GM23338 (cell line): ENCODE data around the gene STAC. TPM values are rescaled to one million over a fixed set of nuclear protein-coding genes. Genes with fewer than 3 reads are reported as not detected.

Experiments
- ATAC-seq: fragments of 200-7000 bp; cut with Tn5 transposase; 3 replicates; pipeline ENCODE4 v1.9.1; 2020
- DNase-seq: peaks from one replicate; pipeline ENCODE4 v3.0.0-alpha.2; 2015; ENCODE audit warnings: low spot score
- H2AFZ ChIP-seq: fragments of 200-600 bp; sonication (generic); 2 replicates; pipeline ENCODE4 v1.8.0; 2016; ENCODE audit warnings: antibody characterized with exemption, mild to moderate bottlenecking, moderate library complexity
- H3F3A ChIP-seq: fragments of 200-600 bp; sonication (generic); replicated peaks from 2 replicates; pipeline ENCODE4 v1.8.0; 2017; ENCODE audit warnings: antibody characterized with exemption, mixed run types, low read depth
- H3K27ac ChIP-seq: fragments of 200-600 bp; sonication (generic); 2 replicates; pipeline ENCODE4 v1.6.1; 2016; ENCODE audit warnings: low read depth
- H3K27me3 ChIP-seq: fragments of 200-600 bp; sonication (generic); 2 replicates; pipeline ENCODE4 v1.8.0; 2016; ENCODE audit warnings: mild to moderate bottlenecking, mixed run types, moderate library complexity; ENCODE audit not compliant: insufficient read depth
- H3K36me3 ChIP-seq: fragments of 200-600 bp; sonication (generic); 2 replicates; pipeline ENCODE4 v1.8.0; 2016; ENCODE audit warnings: mild to moderate bottlenecking; ENCODE audit not compliant: insufficient read depth
- H3K4me1 ChIP-seq: fragments of 200-600 bp; sonication (generic); 2 replicates; pipeline ENCODE4 v1.8.0; 2016; ENCODE audit warnings: mild to moderate bottlenecking, moderate library complexity; ENCODE audit not compliant: insufficient read depth
- H3K4me2 ChIP-seq: fragments of 200-600 bp; sonication (generic); 2 replicates; pipeline ENCODE4 v1.7.1; 2017; ENCODE audit warnings: mixed run types
- H3K4me3 ChIP-seq: fragments of 200-600 bp; sonication (generic); 2 replicates; pipeline ENCODE4 v1.6.1; 2016; ENCODE audit warnings: mixed run types
- H3K79me2 ChIP-seq: fragments of 200-600 bp; sonication (generic); replicated peaks from 2 replicates; pipeline ENCODE4 v1.8.0; 2017; ENCODE audit warnings: mild to moderate bottlenecking; ENCODE audit not compliant: insufficient read depth
- H3K9me2 ChIP-seq: fragments of 200-600 bp; sonication (generic); 2 replicates; pipeline ENCODE4 v1.8.0; 2017; ENCODE audit not compliant: insufficient read depth
- H4K20me1 ChIP-seq: fragments of 200-600 bp; sonication (generic); replicated peaks from 2 replicates; pipeline ENCODE4 v1.8.0; 2017; ENCODE audit warnings: mild to moderate bottlenecking; ENCODE audit not compliant: insufficient read depth
- H3K27ac Mint-ChIP-seq: 2 replicates; pipeline ENCODE4 v1.8.0; 2020; ENCODE audit warnings: inconsistent platforms, mild to moderate bottlenecking, moderate library complexity, mixed read lengths
- H3K27me3 Mint-ChIP-seq: 3 replicates; pipeline ENCODE4 v1.8.0; 2022; ENCODE audit warnings: low read depth, mild to moderate bottlenecking, moderate library complexity, mixed read lengths, inconsistent platforms; ENCODE audit not compliant: insufficient read depth, poor library complexity
- H3K36me3 Mint-ChIP-seq: 3 replicates; pipeline ENCODE4 v1.8.0; 2021; ENCODE audit warnings: low read depth, mild to moderate bottlenecking, inconsistent platforms, moderate library complexity, mixed read lengths
- H3K4me1 Mint-ChIP-seq: 3 replicates; pipeline ENCODE4 v1.8.0; 2020; ENCODE audit warnings: mild to moderate bottlenecking, inconsistent platforms, mixed read lengths
- H3K4me3 Mint-ChIP-seq: 3 replicates; pipeline ENCODE4 v1.8.0; 2021; ENCODE audit warnings: moderate library complexity, mild to moderate bottlenecking, inconsistent platforms, mixed read lengths
- H3K9me3 Mint-ChIP-seq: 3 replicates; pipeline ENCODE4 v1.8.0; 2020; ENCODE audit warnings: moderate library complexity, mild to moderate bottlenecking, inconsistent platforms, mixed read lengths
- CREB1 ChIP-seq: fragments of 250-450 bp; sonication (Bioruptor Pico); IDR thresholded peaks from 2 replicates; pipeline ENCODE4 v1.5.0; 2020; ENCODE audit warnings: low read depth, mild to moderate bottlenecking, moderate library complexity
- ETS1 ChIP-seq: IDR thresholded peaks from 2 replicates; pipeline ENCODE4 v1.6.1; 2016; ENCODE audit warnings: antibody characterized with exemption
- EZH2 ChIP-seq: fragments of 200-600 bp; sonication (generic); IDR thresholded peaks from one replicate; pipeline ENCODE4 v1.8.0; 2017; ENCODE audit warnings: antibody characterized with exemption, mild to moderate bottlenecking, low read depth; ENCODE audit not compliant: unreplicated experiment
- JUNB ChIP-seq: IDR thresholded peaks from one replicate; pipeline ENCODE4 v1.6.1; 2016; ENCODE audit warnings: antibody characterized with exemption; ENCODE audit not compliant: unreplicated experiment
- NANOG ChIP-seq: IDR thresholded peaks from 2 replicates; pipeline ENCODE4 v1.6.1; 2016; ENCODE audit warnings: antibody characterized with exemption, borderline replicate concordance
- STAT1 ChIP-seq: IDR thresholded peaks from one replicate; pipeline ENCODE4 v1.6.1; 2016; ENCODE audit warnings: antibody characterized with exemption; ENCODE audit not compliant: unreplicated experiment
- ZNF331 ChIP-seq: fragments of 250-450 bp; sonication (Bioruptor Pico); IDR thresholded peaks from 2 replicates; pipeline ENCODE4 v1.5.0; 2020; ENCODE audit warnings: low read depth, mild to moderate bottlenecking, moderate library complexity
- polyA plus RNA-seq: library from polyadenylated mRNA; unstranded; fragments of >200 nt; fragmentation: Nextera tagmentation; extraction: Ambion mirVana; gene quantifications from 2 replicates; pipeline ENCODE4 v1.2.1, GENCODE V29; 2016
- total RNA-seq: library from RNA; depleted of rRNA; stranded (reverse); fragments of >200 nt; shearing (Covaris generic); gene quantifications from 2 replicates; pipeline ENCODE4 v1.2.3, GENCODE V29; 2014
- TF ChIP-seq, protein P1 (sequence below): IDR thresholded peaks from one replicate; pipeline ENCODE4 v1.6.1; 2018; ENCODE audit warnings: antibody characterized with exemption; ENCODE audit not compliant: unreplicated experiment
- TF ChIP-seq, protein P2 (sequence below): fragments of 250-450 bp; sonication (Bioruptor Pico); IDR thresholded peaks from 2 replicates; pipeline ENCODE4 v1.5.0; 2020; ENCODE audit warnings: mild to moderate bottlenecking, moderate library complexity

The STAC gene
- total and polyA plus RNA-seq, 2 experiments from 2014 or later, result 5.6 to 22.9 TPM

- TF ChIP-seq, protein P1, sequence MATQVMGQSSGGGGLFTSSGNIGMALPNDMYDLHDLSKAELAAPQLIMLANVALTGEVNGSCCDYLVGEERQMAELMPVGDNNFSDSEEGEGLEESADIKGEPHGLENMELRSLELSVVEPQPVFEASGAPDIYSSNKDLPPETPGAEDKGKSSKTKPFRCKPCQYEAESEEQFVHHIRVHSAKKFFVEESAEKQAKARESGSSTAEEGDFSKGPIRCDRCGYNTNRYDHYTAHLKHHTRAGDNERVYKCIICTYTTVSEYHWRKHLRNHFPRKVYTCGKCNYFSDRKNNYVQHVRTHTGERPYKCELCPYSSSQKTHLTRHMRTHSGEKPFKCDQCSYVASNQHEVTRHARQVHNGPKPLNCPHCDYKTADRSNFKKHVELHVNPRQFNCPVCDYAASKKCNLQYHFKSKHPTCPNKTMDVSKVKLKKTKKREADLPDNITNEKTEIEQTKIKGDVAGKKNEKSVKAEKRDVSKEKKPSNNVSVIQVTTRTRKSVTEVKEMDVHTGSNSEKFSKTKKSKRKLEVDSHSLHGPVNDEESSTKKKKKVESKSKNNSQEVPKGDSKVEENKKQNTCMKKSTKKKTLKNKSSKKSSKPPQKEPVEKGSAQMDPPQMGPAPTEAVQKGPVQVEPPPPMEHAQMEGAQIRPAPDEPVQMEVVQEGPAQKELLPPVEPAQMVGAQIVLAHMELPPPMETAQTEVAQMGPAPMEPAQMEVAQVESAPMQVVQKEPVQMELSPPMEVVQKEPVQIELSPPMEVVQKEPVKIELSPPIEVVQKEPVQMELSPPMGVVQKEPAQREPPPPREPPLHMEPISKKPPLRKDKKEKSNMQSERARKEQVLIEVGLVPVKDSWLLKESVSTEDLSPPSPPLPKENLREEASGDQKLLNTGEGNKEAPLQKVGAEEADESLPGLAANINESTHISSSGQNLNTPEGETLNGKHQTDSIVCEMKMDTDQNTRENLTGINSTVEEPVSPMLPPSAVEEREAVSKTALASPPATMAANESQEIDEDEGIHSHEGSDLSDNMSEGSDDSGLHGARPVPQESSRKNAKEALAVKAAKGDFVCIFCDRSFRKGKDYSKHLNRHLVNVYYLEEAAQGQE, result no peak
- no peak for TF ChIP-seq ZNF331 (CRISPR knock-in tag)
Measured at GRCh38 chr3:36562945-36563344, 182.6 kb downstream of the STAC start (continued).

- no peaks in the 10 kb centered on the region for H3K4me1 ChIP-seq
- Mint-ChIP-seq H3K9me3 (peaks cover 15% of the 10 kb centered on the region), H3K27ac (no peak overlapping the region), H3K4me1 (no peaks in the 10 kb centered on the region), H3K4me3 (no peak overlapping the region), H3K36me3 (peaks cover 5% of the 10 kb centered on the region; the same call in 2 of the 3 replicates), H3K27me3 (no peaks in the 10 kb centered on the region)
- H3F3A ChIP-seq, result no peaks in the 10 kb centered on the region
- H3K9me2 ChIP-seq, result peaks cover 10% of the 10 kb centered on the region
- no peak overlapping the region for H3K4me2 ChIP-seq
- H2AFZ ChIP-seq, result no peak overlapping the region
- DNase-seq, result no peak
- no peaks in the 10 kb centered on the region for H3K36me3 ChIP-seq
- no peak overlapping the region for H3K27ac ChIP-seq
- H3K79me2 ChIP-seq, result no peaks in the 10 kb centered on the region
- H4K20me1 ChIP-seq, result no peaks in the 10 kb centered on the region
- no peak overlapping the region for H3K4me3 ChIP-seq
- no peaks in the 10 kb centered on the region for H3K27me3 ChIP-seq
- ATAC-seq, result no peak
- TF ChIP-seq EZH2 (no peak), ZNF331 (CRISPR knock-in tag) (no peak), JUNB (no peak), ETS1 (no peak), NANOG (no peak), CREB1 (CRISPR knock-in tag) (no peak), STAT1 (no peak)
- TF ChIP-seq, protein P2, sequence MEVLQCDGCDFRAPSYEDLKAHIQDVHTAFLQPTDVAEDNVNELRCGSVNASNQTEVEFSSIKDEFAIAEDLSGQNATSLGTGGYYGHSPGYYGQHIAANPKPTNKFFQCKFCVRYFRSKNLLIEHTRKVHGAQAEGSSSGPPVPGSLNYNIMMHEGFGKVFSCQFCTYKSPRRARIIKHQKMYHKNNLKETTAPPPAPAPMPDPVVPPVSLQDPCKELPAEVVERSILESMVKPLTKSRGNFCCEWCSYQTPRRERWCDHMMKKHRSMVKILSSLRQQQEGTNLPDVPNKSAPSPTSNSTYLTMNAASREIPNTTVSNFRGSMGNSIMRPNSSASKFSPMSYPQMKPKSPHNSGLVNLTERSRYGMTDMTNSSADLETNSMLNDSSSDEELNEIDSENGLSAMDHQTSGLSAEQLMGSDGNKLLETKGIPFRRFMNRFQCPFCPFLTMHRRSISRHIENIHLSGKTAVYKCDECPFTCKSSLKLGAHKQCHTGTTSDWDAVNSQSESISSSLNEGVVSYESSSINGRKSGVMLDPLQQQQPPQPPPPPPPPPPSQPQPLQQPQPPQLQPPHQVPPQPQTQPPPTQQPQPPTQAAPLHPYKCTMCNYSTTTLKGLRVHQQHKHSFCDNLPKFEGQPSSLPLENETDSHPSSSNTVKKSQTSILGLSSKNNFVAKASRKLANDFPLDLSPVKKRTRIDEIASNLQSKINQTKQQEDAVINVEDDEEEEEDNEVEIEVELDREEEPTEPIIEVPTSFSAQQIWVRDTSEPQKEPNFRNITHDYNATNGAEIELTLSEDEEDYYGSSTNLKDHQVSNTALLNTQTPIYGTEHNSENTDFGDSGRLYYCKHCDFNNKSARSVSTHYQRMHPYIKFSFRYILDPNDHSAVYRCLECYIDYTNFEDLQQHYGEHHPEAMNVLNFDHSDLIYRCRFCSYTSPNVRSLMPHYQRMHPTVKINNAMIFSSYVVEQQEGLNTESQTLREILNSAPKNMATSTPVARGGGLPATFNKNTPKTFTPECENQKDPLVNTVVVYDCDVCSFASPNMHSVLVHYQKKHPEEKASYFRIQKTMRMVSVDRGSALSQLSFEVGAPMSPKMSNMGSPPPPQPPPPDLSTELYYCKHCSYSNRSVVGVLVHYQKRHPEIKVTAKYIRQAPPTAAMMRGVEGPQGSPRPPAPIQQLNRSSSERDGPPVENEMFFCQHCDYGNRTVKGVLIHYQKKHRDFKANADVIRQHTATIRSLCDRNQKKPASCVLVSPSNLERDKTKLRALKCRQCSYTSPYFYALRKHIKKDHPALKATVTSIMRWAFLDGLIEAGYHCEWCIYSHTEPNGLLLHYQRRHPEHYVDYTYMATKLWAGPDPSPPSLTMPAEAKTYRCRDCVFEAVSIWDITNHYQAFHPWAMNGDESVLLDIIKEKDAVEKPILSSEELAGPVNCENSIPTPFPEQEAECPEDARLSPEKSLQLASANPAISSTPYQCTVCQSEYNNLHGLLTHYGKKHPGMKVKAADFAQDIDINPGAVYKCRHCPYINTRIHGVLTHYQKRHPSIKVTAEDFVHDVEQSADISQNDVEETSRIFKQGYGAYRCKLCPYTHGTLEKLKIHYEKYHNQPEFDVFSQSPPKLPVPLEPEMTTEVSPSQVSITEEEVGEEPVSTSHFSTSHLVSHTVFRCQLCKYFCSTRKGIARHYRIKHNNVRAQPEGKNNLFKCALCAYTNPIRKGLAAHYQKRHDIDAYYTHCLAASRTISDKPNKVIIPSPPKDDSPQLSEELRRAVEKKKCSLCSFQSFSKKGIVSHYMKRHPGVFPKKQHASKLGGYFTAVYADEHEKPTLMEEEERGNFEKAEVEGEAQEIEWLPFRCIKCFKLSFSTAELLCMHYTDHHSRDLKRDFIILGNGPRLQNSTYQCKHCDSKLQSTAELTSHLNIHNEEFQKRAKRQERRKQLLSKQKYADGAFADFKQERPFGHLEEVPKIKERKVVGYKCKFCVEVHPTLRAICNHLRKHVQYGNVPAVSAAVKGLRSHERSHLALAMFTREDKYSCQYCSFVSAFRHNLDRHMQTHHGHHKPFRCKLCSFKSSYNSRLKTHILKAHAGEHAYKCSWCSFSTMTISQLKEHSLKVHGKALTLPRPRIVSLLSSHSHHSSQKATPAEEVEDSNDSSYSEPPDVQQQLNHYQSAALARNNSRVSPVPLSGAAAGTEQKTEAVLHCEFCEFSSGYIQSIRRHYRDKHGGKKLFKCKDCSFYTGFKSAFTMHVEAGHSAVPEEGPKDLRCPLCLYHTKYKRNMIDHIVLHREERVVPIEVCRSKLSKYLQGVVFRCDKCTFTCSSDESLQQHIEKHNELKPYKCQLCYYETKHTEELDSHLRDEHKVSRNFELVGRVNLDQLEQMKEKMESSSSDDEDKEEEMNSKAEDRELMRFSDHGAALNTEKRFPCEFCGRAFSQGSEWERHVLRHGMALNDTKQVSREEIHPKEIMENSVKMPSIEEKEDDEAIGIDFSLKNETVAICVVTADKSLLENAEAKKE (CRISPR knock-in tag), result no peak
- TF ChIP-seq, protein P1, result no peak
Measured at GRCh38 chr3:36575241-36575640, 194.9 kb downstream of the STAC start.
